MV-4-11 (cell line): ENCODE measurements around the gene WDR18.

Experiments
- DNase-seq: peaks from one replicate; lab custom pipeline; 2025; lab: John Stamatoyannopoulos, UW

Gene WDR18, protein sequence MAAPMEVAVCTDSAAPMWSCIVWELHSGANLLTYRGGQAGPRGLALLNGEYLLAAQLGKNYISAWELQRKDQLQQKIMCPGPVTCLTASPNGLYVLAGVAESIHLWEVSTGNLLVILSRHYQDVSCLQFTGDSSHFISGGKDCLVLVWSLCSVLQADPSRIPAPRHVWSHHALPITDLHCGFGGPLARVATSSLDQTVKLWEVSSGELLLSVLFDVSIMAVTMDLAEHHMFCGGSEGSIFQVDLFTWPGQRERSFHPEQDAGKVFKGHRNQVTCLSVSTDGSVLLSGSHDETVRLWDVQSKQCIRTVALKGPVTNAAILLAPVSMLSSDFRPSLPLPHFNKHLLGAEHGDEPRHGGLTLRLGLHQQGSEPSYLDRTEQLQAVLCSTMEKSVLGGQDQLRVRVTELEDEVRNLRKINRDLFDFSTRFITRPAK

GRCh38 chr19:984165-984967 lies at the start of gene WDR18:
WDR18 (plus strand) TSS chr19:984345; CDS start chr19:984354, 9 bp downstream.
- peak; percentile 88 for DNase-seq

DNA sequence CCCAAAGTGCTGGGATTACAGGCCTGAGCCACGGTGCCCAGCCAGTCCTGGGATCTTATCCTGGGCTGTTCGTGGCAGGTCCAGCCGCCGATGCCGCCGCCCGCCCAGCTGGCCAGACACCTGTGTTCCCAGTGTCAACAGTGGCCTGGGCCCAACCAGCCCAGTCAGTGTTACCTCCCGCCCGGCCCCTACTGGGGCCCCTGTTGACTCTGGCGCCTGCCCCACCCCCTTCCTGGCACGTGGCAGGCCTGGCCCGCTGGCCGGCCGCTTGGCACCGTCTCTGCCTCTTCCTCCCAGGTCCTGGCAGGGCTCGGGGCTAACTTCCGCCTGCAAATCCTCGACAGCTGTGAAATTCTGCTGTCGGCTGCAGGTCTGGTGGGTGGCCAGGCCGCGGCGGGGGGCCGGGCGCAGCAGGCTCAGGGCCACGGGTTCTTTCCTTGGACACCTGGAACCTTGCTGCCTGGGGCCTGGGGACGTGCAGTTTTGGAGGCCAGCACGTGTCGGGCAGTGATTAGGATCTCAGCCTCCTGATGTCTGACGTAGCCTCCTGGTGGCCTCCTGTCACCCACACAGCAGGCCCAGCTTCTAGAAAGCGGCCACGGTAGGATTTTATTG lies 49.2 kb upstream of the WDR18 start:
- DNase-seq: no peak

DNA sequence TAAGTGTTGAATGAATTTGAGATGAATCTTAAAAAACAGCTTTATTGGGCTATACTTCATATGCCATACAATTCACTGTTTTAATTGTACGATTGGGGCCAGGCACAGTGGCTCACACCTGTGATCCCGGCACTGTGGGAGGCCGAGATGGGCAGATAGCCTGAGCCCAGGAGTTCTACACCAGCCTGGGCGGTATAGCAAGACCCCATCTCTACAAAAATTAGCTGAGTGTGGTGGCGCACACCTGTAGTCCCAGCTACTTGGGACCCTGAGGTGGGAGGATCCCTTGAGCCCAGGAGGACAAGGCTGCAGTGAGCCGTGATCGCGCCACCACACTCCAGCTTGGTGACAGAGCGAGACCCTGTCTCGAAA lies 48.0 kb upstream of the WDR18 start:
- no peak for DNase-seq

- DNase-seq: peak; percentile 88
Observed at GRCh38 chr19:937259-937694, 46.9 kb upstream of the WDR18 start.

DNA sequence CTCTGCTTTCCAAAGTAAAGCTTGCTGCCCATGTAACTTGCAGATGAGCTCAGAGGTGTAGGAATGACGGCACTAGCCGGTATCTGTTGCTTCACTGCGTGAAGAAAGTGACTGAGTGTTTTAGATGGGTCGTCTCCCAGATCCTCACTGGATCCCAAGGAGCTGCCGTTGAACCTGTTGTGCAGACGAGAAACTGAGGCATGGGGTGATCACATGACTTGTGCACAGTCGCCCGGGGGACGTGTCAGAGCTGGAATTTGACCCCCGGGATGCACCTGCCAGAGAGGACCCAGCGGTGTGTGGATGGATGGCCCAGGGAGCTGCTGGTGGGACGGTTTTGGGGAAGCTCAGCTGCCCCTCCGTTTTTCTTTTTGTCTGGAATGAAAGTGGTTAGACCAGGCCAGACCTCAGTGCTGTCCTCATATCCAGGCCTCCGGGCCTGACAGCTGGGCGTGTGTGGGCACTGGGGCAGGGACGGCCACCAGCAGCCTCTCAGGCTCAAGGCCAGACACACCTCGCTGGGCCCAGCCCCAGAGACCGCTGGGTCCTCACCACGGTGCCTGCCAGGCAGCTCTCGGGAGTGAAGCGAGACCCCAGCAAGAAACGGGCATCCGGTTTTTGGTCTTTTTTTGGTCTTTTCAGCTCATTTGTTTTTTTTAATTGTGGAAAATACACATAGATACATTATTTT lies 45.8 kb upstream of the WDR18 start:
- no peak for DNase-seq

DNA sequence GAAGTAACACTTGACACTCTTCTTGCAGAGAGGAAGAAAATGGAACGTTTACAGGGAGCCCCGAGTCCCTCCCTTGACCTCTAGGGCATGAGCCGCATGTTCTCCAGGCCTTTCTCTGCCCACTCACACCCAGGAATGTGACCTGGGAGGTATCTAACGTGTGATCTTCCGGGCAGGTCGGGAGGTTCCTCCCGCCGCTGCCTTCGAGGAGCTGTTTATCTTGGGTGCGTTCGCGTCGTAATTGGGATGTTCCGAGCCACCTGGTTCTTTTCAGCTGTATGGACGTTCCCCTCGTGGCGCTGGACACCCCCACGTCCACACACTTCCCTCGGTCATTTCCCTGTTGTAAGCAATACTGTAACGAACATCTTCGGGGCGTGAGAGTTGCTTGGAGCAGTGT lies 44.7 kb upstream of the WDR18 start:
- no peak for DNase-seq

DNA sequence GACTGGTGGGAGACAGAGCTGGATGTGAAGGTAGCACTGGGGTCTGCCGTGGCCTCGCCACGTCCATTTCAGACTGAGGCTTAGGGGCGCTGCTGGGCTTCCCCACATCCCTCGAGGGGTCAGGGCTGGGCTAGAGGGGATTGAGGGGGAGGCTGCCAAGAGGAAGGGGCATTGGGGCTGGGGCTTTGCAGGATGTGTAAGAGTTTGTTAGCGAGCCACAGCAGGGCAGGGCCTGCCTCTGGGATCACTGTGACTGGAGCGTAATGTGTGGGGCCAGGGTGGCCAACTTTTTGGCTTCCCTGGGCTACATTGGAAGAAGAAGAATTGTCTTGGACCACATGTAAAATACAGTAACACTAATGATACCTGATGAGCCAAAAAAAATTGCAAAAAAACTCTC lies 44.2 kb upstream of the WDR18 start:
- no peak for DNase-seq

DNA sequence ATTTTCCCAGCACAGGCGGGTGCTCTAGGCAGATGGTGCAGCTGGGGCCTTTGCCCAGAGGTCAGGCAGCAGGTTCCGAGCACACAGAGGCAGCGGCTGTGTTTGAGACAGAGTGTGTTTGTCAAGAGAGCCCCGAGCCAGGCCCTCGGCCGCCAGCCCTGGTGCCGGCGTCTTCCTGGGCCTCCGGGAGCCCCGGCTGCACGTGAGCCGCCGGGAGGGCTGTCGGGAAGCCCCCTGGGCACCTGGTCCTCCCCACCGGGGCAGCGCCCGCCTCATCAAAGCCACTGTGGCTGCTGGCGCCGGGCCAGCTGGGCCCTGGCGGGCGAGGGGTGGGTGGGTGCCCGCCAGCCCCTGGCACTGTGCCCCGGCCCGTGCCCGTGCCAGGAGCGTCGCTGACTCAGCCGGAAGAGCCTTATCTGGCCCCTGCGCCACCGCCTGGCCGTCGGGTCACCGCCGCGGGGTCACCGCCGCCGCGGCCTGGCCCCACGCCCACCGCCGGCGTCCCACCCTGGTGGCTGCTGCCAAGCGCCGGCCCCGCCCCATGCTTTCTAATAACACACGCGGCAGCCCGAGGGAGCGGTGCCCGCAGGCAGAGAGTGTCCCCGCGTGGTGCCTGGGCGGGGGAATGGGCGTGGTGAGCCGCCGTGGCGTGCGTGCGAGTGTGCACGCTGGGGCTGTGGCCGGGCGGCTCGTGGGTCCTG lies 43.4 kb upstream of the WDR18 start:
- no peak for DNase-seq

DNA sequence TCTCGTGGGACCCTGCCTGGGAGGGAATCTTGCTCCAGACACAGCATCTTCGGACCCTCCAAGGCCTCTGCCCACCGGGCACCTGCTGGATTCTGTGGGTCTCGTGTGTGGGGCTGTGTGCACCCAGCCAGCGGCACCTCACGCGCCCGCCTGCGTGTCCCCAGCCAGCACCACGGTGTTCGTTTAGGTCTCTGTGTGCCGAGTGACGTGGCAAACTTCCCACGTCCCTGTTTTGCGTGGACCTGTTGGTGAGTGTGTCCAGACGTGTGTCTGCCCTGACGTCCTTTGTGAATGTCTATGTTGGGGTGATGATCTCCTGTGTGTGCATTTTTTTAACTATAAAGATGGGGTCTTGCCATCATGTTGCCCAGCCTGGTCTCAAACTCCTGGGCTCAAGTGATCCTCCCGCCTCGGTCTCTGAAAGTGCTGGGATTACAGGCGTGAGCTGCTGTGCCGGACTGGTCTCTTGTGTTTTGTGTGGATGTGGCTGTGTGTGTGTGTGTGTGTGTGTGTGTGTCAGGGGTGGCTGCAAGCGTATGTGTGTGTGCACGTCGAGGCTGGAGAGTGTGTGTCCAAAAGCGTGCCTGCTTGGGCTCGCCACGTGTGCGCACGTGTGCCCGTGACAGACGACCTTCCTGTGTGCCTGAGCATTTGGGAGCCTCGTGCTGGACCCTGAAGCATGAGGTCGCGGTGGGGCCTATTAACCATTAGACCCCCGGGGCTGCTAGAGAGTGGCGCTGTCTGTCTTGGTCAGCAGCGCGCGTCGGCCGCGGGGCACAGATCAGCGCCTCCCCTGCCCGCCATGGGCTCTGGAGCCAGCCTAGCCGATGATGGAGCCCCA lies 42.6 kb upstream of the WDR18 start:
- no peak for DNase-seq

DNA sequence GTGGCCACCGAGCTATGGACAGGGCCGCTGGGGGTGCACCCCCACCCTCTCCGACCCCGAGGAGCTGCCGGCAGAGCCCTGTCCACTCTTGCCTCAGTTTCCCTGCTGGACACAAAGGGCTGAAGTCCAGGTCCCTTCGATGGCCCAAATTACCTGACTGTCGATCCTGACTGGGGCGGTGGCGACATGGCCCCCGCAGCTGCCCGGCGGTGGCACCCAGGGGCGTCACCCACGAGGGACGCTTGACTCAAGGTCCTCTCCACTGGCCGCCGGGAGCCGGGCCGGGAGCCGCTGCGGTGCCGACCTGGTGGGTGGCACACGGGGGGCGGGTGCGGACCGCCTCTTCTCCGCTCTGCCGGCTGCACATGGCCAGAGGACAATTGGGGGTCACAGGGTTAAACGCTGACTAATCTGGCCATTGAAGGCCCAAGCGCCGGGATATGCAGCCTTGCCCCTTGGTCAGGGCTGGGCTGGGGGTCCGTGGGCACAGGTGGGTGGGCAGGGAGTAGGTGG lies 42.0 kb upstream of the WDR18 start:
- DNase-seq: no peak

GRCh38 chr19:943551-944170 lies 40.5 kb upstream of the WDR18 start:
- DNase-seq: no peak

DNA sequence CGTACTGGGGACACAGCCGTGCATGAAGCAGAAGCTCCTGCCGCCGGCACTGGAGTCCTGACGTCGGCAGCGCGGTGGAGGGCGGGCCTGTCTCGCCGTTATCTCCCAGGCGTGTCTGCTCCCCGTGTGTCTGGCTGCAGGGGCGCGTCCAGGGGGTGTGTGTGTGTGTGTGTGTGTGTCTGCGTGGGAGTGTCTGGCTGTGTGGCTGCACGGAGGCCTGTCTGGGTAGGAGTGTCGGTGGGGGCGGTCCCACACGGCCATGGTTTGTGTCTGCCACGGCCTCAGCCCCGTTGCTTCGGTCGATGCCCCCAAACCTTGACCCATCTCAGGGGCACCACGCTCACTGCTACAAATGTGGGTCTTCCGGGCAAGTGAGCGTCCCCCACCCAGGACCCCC lies 40.0 kb upstream of the WDR18 start:
- peak; percentile 46 for DNase-seq

GRCh38 chr19:944663-945241 lies 39.4 kb upstream of the WDR18 start:
- DNase-seq: no peak

GRCh38 chr19:945401-946252 lies 38.5 kb upstream of the WDR18 start:
- DNase-seq: no peak

- no peak for DNase-seq
Observed at GRCh38 chr19:947090-947706, 36.9 kb upstream of the WDR18 start.

DNA sequence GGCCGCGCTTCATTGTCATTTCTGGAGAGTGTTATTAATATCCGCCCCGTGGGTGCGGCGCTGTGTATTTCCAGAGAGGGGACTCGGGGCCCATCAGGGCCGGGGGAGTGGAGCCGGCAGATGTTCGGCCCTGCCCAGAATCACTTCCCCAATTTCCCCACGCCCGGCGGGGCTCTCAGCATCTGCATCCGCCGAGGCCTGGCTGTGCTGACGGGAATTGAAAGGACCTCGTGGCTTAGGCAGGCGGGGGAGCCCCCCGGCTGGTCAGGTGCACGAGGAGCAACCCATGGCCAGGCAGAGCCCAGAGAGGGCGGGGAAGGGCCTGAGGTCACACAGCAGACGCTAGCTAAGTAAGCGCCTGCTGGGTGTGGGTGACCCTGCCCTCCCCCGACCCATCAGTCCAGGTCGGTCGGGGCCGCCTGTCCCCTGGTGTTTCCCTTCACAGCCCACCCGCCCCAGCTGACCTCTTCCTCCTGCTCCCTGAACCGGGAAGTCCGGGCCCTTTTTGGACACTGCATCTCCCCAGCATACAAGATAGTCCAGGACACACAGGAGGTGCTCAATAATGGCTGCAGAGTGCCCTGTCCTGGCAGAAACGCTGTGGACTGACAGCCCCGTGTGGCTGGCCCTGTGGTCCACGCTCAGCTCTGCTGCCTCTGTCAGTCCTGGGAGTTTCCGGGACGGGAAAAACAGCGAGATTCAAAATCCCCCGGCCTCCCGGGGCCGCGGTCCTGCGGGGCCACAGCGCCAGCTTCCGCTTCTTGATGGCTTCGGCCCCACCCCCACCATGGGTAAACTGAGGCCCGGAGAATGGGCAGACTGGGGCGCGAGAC lies 36.2 kb upstream of the WDR18 start:
- DNase-seq: peak; percentile 99

DNA sequence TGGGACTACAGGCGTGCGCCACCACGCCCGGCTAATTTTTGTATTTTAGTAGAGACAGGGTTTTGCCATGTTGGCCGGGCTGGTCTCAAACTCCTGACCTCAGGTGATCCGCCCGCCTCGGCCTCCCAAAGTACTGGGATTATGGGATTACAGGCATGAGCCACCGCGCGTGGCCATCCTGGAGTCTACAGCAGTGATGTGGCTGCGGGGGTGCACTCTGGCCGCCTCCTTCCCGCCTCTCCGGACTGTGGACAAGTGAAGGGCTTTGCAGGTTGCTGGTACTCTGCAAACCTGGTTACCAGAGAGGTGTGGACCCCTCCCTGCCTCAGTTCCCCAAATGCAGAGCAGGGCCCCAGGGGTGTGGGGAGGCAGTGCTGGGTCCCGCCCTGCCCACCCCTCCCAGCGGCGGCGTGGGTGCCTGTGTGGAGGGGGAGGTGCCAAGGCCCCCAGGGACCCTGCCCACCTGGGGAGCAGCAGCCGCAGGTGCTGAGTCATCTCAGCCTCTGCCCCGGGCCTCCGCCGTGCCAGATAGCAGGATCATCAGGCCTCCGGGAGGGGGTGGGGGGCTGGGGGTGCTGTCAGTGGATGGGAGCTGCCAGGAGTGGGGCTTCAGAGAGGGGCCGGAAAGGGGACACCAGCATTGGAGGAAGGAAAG lies 35.2 kb upstream of the WDR18 start:
- DNase-seq: no peak
